DMS79 treated with DMSO at 0.1 percent for 48 hours (cell line): Measurements from ENCODE around the gene ANGPTL5.
"Not testable (repeated sequence)": the region's sequence is repeated elsewhere in the genome, so short reads cannot be mapped to it uniquely, and the experiment has no call there.

ENCODE experiments used
- DNase-seq: peaks from one replicate; lab custom pipeline; 2025; lab: John Stamatoyannopoulos, UW

ANGPTL5 gene

GRCh38 chr11:101916422-101916821 is at the start of gene ANGPTL5:
Gene ANGPTL5, minus strand, starts transcription at chr11:101916522. Its CDS starts 8,613 bp downstream, at chr11:101907909.
- no peak for DNase-seq

DNA sequence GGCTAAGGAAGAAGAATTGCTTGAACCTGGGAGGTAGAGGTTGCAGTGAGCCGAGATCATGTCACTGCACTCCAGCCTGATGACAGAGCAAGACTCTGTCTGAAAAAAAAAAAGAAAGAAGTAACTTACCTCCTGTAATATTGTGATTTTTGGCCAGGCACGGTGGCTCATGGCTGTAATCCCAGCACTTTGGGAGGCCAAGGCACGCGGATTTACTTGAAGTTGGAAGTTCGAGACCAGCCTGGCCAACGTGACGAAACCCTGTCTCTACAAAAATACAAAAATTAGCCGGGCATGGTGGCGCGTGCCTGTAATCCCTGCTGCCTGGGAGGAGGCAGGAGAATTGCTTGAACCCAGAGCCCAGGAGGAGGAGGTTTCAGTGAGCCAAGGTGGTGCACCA is 47.9 kb upstream of the ANGPTL5 start:
- not testable (repeated sequence) for DNase-seq

DNA sequence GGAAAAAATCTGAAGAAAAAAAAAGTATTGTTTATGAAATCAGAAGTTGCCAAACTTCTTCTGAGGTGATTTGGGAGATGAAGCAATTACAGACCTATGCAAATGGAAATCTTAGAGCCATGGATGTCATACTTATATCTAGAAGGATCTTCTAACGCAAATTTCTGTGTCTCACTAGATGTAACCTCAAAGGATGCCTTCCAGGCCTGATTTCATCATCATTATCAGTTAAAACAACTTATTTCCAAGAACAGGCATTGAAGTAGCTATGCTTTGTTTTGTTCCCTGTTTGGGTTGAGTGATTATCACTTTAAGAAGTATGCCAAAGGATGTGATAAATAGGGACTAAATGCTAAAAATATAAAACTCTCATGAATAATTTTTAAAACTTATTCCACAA is 43.9 kb upstream of the ANGPTL5 start:
- DNase-seq: no peak

DNA sequence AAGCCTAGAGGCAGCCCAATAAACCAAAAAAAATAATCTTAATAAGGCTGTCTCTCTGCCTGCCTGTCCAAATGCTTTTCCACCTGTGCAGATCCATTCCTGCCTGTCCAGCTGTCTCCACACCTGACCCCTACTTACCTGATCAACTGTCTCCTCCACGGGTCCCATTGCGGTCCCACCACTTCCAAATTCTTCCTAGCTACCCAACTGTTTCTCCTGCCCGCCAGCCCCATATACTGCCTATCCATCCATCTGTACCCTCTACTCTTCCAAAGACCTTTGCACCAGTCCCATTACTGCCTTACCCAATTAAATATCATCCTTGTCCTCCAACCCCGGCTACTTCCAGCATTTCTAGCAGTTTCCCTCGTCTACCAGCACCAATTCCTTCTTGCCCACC is 39.4 kb upstream of the ANGPTL5 start:
- DNase-seq: no peak

DNA sequence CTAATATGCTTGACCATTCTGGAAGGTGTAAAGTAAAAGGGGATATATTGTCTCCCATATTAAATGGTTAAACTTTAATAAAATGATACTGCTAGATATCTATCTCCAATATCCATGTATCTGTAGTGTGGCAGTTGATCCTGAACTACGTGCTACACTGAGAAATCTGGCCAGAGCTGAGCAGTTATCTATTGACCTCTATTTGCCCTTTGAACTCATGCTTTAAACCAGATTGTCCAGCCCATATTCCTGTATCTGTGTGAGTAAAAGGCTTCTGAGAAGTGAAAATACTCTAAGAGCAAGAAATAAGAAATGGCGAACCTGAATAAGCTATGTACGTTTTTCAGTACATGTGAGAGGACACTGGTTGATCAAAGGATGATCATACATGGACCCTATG is 39.0 kb upstream of the ANGPTL5 start:
- DNase-seq: no peak

GRCh38 chr11:101949680-101950220 is 33.4 kb upstream of the ANGPTL5 start:
- DNase-seq: no peak

DNA sequence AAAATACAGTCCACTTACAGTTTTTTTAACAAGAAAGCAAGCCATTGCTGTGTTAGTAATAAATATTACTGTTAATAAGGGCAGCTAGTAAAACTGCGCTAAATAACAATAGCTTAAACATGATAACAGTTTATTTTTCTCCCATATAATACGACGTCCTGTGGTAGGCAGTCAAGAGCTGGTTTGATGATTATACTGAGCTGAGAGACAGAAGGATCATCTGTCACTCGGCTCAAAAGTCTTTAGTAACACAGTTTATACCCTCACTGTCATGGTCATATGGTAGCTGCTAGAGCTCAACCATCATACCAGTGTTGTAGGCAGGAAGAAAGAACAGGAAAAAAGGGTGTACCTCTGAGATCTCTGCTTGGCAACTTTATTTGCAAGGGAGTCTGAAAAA is 29.1 kb upstream of the ANGPTL5 start:
- no peak for DNase-seq

GRCh38 chr11:101944923-101945322 is 28.6 kb upstream of the ANGPTL5 start:
- DNase-seq: no peak

- DNase-seq: no peak
These were observed 24.7 kb upstream of the ANGPTL5 start for GRCh38 chr11:101940901-101941520.

- no peak for DNase-seq
These were observed 15.4 kb upstream of the ANGPTL5 start for GRCh38 chr11:101931692-101932091.

- no peak for DNase-seq
These were observed 13.1 kb upstream of the ANGPTL5 start for GRCh38 chr11:101929294-101929915.

DNA sequence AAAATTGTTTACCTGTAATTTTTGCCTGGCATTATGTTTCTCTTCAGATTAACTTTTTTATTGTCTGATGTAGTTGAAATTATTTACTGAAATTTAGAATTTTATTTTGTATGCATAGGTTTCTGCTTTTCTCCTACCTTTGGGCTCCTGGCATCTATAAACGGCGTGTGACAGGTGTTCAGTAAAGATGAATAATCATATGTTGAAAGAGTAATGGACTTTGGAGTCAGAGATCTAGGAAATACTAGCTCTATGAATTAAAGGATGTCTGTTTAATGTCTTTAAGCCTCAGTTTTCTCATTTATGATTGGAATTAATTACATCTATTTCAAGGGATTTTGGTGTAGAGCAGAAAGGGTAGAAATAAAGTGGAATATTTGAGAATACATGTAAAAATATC is 7.2 kb upstream of the ANGPTL5 start:
- no peak for DNase-seq

DNA sequence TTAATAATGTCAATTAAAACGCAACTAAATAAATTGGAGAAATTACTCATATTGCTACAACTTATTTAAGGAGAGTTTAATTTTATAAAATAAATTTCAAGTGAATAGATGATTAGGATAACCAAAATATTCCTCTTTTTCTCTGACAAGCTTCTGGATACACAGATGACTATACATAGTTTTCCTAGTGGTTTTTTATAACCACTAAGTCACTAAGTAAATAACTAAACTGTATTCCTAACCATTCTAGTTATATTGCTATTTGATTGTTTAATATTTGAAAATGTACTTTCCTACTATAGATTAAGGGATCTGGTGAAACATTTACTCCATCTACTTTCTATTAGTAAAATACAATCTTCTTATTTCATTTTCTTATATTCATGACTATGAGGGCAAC is 4.7 kb upstream of the ANGPTL5 start:
- DNase-seq: no peak

GRCh38 chr11:101917226-101917625 is 904 bp upstream of the ANGPTL5 start:
- no peak for DNase-seq

- no peak for DNase-seq
These were observed 481 bp downstream of the ANGPTL5 start for GRCh38 chr11:101915791-101916291.

DNA sequence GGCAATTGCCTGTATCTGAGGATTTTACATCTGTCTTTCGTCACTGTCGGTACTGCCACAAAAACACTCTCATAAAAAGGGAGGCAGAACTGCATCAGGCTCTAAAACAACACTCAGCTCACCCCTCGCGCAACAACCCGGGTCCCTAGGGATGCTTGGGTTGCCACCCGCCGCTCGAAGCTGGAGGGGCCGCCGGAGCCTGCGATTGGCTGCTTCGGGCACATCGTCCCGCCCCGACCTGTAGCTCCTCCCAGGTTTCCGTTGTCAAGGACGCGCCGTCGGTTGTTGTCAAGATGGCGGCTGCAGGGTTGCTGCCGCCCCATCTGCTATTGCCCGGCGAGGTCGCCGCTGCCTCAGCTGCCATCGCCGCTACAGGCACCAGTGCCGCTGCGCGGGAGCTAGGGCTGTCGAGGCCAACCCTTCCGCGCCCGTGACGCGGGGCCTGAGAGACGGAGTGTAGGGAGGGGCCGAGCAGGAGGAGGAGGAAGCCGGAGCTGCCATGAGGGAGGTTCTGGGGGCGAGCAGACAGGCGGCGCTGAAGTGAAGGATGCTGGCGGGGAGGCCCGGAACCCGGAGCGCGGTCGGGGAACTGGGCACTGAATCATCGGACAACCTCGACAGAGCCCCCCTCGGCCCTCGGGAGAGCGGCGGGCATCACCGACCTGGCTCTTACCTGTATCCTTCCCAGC is 1.4 kb downstream of the ANGPTL5 start, which contains the start of gene CEP126:
TSS of gene CEP126 (plus strand) at position 273 of the 689 bp plus-strand sequence. CDS start at position 548, 275 bp downstream.
- DNase-seq: peak; percentile 53

DNA sequence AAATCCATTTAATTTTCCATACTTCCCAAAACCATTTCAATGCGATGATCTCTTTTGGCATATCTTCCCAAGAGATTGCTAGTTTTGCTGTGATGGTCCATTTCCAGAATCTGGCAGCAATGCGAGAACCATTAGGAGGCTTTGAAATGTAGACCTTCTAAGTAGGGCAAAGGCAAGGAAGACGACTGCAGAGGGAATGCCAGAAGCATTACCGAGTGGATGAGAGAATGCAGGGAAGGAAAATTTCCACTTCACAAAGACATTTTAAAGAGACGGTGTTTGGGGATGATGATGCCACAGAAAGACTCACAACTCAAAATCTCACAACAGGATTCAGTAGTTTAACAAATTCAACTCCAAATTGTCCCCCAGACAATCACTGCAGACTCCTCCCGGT is 2.0 kb downstream of the ANGPTL5 start:
- no peak for DNase-seq

DNA sequence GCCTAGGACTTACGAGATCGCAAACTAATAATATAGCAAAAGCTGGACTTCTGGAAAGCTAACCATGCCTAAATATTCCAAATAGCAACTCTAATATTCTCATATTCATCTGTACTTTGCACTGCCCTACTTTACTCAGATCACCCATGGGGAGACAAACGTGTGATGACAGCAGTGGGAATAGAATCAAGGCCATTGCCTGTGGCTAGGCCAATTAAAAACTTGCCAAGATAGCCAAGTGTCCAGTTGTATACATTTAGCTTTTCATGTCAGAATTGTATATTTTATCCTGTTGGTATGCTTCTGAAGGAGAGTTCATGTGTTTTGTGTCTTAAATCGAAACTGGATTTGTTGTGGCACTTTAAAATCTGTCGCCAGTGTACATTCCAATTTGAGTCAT is 2.7 kb downstream of the ANGPTL5 start:
- DNase-seq: no peak

DNA sequence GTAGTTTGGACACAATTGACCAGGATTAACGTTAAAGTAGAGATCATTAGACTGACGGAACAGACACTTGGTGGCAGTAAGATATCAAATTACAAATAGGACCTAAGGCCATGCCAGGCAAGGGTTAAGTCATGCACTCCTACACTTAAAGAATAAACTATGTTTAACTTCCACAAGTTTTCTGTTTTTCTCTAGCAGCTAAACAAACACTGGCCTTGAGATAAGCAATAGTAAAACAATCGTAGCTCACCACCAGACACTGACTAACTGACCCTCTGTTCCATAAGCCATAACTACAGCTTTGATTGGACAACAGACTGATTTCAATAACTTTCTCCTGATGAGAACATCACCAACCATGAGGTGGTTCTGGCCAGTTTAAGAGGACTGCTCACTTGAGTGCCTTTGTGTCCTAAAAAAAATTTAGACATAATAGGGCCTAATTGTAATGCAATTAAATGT is 3.5 kb downstream of the ANGPTL5 start:
- DNase-seq: no peak

DNA sequence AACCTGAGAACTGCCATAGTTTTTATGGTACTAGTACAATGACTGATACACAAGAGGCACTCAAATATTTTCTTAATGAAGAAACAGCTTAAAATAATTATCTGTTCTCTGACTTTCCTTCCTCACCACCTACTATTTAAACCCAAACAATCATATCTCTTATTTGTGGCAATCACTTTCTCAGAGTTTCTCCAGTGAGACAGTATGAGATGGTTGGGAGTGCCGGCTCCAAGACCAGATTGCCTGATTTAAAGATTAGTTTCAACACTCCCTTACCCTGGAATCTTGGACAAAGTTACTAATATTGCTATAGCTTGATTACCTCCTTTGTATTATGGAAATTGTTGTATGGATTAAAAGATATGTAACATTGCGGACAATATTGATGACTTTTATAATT is 7.2 kb downstream of the ANGPTL5 start:
- no peak for DNase-seq

DNA sequence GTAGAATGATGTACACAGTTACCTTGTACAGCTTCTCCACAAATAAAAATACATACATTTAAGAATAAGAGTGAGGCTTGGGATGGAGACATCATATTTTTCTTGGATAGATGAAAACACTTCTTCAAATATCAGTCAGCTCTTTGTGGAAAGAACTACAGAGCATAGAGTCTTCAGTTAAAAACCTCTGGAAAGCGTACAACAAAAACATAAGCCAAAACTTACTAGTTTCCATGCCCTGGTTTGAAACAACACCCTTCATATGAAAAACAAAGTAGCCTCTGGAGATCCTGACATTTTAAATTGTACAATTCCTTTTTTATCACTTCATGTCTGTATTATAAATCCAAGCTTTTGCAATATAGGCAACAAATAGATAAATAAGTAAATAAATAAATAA is 8.5 kb downstream of the ANGPTL5 start:
- no peak for DNase-seq

DNA sequence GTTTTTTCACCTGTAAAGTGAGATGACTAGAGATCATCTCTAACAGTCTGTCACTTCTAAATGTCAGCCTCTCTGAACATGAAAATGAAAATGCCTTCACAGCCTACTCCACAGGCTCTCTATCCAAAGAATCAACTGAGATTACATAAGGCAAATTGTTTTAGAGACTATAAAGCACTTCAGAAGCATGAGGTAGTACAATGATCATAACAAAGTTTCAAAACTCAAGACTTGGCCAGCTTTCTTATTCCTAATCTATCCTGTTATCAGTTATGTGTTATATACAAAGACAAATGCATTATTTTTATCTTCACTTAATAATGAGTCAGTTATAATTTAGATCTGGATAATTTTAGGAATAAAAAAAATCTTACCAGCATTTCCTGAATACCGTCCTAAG is 21.8 kb downstream of the ANGPTL5 start:
- no peak for DNase-seq

DNA sequence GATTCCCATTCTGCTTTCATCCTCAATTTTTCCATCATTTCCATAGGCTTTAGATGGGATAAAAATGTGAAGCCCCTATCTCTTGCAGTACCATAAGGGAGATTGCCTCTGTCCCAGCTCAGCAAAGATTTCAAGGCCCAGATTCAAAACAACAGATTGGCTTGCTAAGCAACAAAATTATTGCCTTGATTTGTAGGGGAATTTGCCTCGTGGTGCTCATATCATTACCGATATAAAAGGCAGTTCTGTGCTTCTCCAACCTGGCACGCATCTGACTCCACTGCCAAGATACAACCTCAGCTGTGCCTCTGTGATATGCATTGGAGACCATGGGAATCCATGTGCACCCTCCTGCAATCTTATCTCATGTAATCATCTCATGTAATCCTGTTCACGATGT is 26.6 kb downstream of the ANGPTL5 start:
- DNase-seq: no peak
